HG03442 (cell line): ENCODE measurements around the gene ARHGAP5.

Source experiments
- ATAC-seq: cut with Tn5 transposase; IDR thresholded peaks from one replicate; pipeline ENCODE4 v1.9.1; 2021; ENCODE audit warnings: mild to moderate bottlenecking, moderate library complexity; ENCODE audit not compliant: unreplicated experiment

Gene ARHGAP5

DNA sequence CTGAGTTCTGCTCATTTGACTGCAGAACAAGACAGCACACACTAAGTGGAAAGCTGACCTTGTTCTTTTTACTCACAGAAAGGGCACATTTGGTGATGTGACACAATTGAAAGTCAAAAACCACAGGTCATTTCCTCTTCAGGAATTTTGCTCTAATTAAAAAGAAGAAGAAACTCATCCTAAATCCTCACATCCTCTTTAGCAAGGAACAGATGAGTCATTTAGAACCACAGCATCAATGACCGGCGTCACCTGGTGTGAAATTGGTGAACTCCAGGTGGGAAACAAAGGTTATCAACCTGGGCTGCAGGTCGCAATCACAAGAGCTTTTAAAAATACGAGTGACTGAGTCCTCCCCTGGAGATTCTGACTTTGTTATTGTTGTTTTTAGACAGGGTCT, 128.9 kb downstream of the ARHGAP5 start:
- ATAC-seq, result no peak

DNA sequence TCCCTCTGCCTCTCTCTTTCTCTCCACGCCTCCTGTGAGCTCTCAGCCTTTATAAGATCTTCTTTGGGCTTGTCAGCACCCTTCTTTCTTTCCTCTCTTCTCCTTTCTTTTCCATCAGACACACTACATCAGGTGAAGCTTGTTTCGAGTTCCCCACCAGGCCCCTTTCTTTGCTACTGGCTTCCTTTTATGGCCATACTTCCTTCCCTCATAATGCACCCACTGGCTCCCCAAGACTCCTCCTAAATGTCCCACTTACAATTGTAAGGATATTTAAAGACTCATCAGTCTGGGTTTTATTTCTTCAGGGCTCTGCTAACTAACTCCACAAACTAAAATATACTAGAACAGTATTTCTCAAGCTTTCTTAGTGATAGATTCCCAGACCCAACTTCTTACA, 129.4 kb downstream of the ARHGAP5 start:
- no peak for ATAC-seq

DNA sequence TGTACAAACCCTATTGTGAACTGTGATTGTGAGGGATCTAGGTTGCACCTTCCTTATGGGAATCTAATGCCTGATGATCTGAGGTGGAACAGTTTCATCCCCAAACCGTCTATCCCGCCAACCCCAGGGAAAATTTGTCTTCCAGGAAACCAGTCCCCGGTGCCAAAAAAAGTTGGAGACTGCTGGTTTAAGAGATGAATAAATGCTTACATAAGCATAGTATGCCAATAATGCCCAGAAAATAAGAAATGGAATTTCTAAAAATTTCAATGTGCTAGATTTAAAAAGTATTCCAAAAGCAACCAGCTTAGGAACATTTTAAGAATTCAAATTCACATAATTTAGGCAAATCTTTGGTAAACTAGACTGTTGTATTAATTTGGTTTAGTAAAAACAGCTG, 131.4 kb downstream of the ARHGAP5 start:
- ATAC-seq, result no peak
